Measurements from ENCODE around the gene XRCC3.

DNA sequence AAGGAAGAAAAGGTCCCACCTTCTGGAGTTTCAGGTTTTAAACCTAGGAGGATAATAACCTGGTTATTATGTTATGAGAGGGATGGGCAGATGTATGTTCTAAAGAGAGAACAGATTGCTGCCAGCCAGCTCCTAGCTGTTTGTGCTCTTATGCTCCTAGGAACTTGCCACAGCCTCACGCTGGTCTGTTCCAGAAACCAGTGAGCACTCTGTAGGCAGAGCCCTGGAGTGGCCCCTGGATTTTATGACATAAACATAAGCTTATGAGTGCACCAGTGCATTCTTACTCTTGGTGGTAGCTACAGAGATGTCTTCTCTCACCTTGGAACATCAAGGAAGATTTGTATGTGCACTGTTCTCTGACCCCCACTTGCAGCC is 58.5 kb downstream of the XRCC3 start:
- TF ChIP-seq CTCF (IDR thresholded peaks at IDR 0.05; ENCODE audit: extremely low read depth in 1 of 2, insufficient read depth in 1 of 2, low read depth in 1 of 2, low read length in 2 of 2) (no peak), POLR2AphosphoS5 (IDR thresholded peaks at IDR 0.05; ENCODE audit: insufficient read depth, low read depth, low read length) (no peak), POLR2A (IDR thresholded peaks at IDR 0.05; ENCODE audit: low read depth, low read length) (no peak), MYC (IDR thresholded peaks at IDR 0.05; ENCODE audit: low read depth, low read length) (no peak), EZH2 (IDR thresholded peaks at IDR 0.05; ENCODE audit: borderline replicate concordance, low read depth, low read length, severe bottlenecking) (no peak), JUN (IDR thresholded peaks at IDR 0.05; ENCODE audit: borderline replicate concordance, insufficient read depth, insufficient read length, low read depth) (no peak), GATA2 (IDR thresholded peaks at IDR 0.05; ENCODE audit: insufficient read depth, insufficient read length, low read depth, low read length) (no peak)
- TF ChIP-seq, protein P1, sequence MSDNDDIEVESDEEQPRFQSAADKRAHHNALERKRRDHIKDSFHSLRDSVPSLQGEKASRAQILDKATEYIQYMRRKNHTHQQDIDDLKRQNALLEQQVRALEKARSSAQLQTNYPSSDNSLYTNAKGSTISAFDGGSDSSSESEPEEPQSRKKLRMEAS (IDR thresholded peaks at IDR 0.05; ENCODE audit: insufficient read depth, insufficient read length): no peak

Data from endothelial cell of umbilical vein (primary cell).